Measurements from ENCODE around the gene FIGNL2. TPM values are rescaled to one million over a fixed set of nuclear protein-coding genes. Genes with fewer than 3 reads are reported as not detected.
A peak's percentile ranks its signal among the peaks of the same experiment; 100 is the strongest.

FIGNL2 gene
- total and polyA plus RNA-seq, 9 of the 15 experiments (the other 6 are each of a cell fraction or from before 2014, with no cell fraction given) = 0.01 TPM; not detected in 8

DNA sequence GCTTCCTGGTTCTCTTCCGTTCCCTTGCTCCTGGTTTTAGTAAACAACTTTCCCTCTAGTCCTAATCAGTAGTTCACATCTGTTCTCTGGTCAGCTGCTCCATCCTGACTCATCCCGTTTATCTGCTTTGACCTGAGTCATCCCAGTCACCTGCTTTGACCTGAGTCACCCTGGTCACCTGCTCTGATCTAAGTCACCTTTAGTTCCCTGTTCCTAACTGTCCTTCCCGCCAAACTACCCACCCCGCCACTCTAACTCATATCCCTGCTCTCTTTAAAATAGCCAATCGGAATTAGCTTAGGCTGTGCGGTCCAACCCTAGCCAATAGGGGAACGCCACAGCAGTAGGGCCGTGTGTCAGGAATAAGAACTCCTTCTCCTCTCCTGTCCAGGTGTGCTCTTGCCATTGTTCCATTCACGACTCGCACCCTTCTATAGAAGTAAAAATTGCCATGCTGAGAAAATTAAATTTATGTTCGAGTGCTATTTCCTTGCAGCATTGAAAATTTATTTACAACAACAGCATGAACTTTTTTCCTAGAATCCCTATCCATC is 36.2 kb upstream of the FIGNL2 start (continued):
- TF ChIP-seq RAD21 (CRISPR knock-in tag; conservative IDR thresholded peaks at IDR 0.05 in 1 of 2, IDR thresholded peaks at IDR 0.05 in 1 of 2) = no peak
- peak; percentile 92 for TF ChIP-seq TCF15 (CRISPR knock-in tag; IDR thresholded peaks at IDR 0.05)
- TF ChIP-seq GTF2A2 (tag; IDR thresholded peaks at IDR 0.05) = no peak
- TF ChIP-seq ZNF408 (CRISPR knock-in tag; IDR thresholded peaks at IDR 0.05; ENCODE audit: low read depth) = no peak
- TF ChIP-seq MITF (IDR thresholded peaks at IDR 0.05) = peak; percentile 98
- no peak for TF ChIP-seq FOXJ3 (CRISPR knock-in tag; IDR thresholded peaks at IDR 0.05)
- no peak for TF ChIP-seq ZNF507 (tag; conservative IDR thresholded peaks at IDR 0.05)
- TF ChIP-seq STAT5B (CRISPR knock-in tag; IDR thresholded peaks at IDR 0.05) = 0 out of 2 replicates have a peak, but pooled peaks have one; percentile 47
- peak; percentile 95; the same call in 1 of the 2 replicates for TF ChIP-seq ELF4 (CRISPR knock-in tag; IDR thresholded peaks at IDR 0.05)
- TF ChIP-seq ETV1 (tag; conservative IDR thresholded peaks at IDR 0.05; ENCODE audit: low read depth) = peak; percentile 81
- no peak for TF ChIP-seq EGR1 (conservative IDR thresholded peaks at IDR 0.05)
- no peak for TF ChIP-seq PRPF4 (IDR thresholded peaks at IDR 0.05; ENCODE audit: insufficient read depth, low read depth, low read length, poor library complexity, severe bottlenecking)
- TF ChIP-seq, protein P1, sequence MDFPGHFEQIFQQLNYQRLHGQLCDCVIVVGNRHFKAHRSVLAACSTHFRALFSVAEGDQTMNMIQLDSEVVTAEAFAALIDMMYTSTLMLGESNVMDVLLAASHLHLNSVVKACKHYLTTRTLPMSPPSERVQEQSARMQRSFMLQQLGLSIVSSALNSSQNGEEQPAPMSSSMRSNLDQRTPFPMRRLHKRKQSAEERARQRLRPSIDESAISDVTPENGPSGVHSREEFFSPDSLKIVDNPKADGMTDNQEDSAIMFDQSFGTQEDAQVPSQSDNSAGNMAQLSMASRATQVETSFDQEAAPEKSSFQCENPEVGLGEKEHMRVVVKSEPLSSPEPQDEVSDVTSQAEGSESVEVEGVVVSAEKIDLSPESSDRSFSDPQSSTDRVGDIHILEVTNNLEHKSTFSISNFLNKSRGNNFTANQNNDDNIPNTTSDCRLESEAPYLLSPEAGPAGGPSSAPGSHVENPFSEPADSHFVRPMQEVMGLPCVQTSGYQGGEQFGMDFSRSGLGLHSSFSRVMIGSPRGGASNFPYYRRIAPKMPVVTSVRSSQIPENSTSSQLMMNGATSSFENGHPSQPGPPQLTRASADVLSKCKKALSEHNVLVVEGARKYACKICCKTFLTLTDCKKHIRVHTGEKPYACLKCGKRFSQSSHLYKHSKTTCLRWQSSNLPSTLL (IDR thresholded peaks at IDR 0.05) = no peak
- TF ChIP-seq ELK3 (CRISPR knock-in tag; IDR thresholded peaks at IDR 0.05) = 0 out of 2 replicates have a peak, but pooled peaks have one; percentile 64
- TF ChIP-seq, protein P2, sequence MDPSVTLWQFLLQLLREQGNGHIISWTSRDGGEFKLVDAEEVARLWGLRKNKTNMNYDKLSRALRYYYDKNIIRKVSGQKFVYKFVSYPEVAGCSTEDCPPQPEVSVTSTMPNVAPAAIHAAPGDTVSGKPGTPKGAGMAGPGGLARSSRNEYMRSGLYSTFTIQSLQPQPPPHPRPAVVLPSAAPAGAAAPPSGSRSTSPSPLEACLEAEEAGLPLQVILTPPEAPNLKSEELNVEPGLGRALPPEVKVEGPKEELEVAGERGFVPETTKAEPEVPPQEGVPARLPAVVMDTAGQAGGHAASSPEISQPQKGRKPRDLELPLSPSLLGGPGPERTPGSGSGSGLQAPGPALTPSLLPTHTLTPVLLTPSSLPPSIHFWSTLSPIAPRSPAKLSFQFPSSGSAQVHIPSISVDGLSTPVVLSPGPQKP (CRISPR knock-in tag; IDR thresholded peaks at IDR 0.05) = no peak
- TF ChIP-seq ZNF696 (CRISPR knock-in tag; conservative IDR thresholded peaks at IDR 0.05) = no peak
- TF ChIP-seq, protein P3, sequence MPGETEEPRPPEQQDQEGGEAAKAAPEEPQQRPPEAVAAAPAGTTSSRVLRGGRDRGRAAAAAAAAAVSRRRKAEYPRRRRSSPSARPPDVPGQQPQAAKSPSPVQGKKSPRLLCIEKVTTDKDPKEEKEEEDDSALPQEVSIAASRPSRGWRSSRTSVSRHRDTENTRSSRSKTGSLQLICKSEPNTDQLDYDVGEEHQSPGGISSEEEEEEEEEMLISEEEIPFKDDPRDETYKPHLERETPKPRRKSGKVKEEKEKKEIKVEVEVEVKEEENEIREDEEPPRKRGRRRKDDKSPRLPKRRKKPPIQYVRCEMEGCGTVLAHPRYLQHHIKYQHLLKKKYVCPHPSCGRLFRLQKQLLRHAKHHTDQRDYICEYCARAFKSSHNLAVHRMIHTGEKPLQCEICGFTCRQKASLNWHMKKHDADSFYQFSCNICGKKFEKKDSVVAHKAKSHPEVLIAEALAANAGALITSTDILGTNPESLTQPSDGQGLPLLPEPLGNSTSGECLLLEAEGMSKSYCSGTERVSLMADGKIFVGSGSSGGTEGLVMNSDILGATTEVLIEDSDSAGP (CRISPR knock-in tag; IDR thresholded peaks at IDR 0.05) = no peak
- TF ChIP-seq ZSCAN29 (IDR thresholded peaks at IDR 0.05) = no peak
- TF ChIP-seq CBX5 (IDR thresholded peaks at IDR 0.05; ENCODE audit: borderline replicate concordance, low read depth) = no peak
- TF ChIP-seq CEBPB (tag; IDR thresholded peaks at IDR 0.05) = no peak
- TF ChIP-seq SNIP1 (IDR thresholded peaks at IDR 0.05; ENCODE audit: low read depth) = no peak
- peak in 1 of 2 experiments; percentile 51; a peak in 1 of 3 replicates for TF ChIP-seq CBX3 (IDR thresholded peaks at IDR 0.05; ENCODE audit: borderline replicate concordance in 1 of 2, low read length in 2 of 2)

Measured in K562 (cell line).